ENCODE data around the gene PCDH15.

Gene PCDH15

GRCh38 chr10:53839440-53840039 is 961.5 kb downstream of the PCDH15 start:
- peak; percentile 19 for DNase-seq (ENCODE audit: low read depth, low spot score)
- H3K4me3 ChIP-seq (ENCODE audit: low read length), result no peak overlapping the region

DNA sequence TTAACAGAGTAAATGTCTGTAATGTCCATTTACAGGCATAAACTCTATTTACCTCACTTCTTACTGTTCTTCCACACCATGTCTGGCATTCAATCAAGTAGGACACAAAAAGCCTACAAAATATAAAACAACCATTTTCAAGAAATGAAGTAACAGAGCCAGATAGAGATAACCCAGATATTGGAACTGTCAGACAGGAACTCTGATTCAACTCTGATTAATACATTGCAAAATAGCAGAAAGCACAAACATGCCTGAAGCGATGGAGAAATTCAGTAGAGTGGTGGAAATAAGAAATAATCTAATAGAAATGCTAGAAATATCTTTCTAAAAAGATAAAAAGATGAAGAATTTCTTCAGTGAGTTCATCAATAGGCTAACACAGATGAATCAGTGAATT is 964.4 kb downstream of the PCDH15 start:
- no peak overlapping the region for H3K4me3 ChIP-seq (ENCODE audit: low read length)
- no peak for DNase-seq (ENCODE audit: low read depth, low spot score)

GRCh38 chr10:53833908-53834307 is 967.1 kb downstream of the PCDH15 start:
- no peak for DNase-seq (ENCODE audit: low read depth, low spot score)
- H3K4me3 ChIP-seq (ENCODE audit: low read length), result no peak overlapping the region

DNA sequence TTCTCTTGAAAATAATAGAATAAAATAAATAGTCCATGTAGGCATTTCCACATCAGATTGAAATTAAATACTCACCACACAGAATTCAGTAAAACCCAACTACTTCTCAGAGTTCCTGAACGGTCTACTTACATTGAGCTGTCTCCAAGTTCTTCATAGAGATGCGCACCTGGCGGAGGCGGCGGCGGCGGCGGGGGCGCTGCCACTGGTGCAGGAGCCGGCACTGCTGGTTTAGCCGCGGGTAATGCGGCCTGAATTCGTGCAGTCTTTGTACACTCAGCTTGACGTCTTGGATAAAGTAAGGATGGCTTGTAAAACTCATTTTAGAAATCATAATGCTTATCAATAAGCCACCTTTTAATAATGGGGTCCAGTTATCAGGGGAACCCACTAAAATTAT is 973.8 kb downstream of the PCDH15 start:
- no peak for DNase-seq (ENCODE audit: low read depth, low spot score)
- H3K4me3 ChIP-seq (ENCODE audit: low read length), result no peak overlapping the region

- no peak for DNase-seq (ENCODE audit: low read depth, low spot score)
- H3K4me3 ChIP-seq (ENCODE audit: low read length), result no peak overlapping the region
Measured at GRCh38 chr10:53808677-53809372, 992.2 kb downstream of the PCDH15 start.

DNA sequence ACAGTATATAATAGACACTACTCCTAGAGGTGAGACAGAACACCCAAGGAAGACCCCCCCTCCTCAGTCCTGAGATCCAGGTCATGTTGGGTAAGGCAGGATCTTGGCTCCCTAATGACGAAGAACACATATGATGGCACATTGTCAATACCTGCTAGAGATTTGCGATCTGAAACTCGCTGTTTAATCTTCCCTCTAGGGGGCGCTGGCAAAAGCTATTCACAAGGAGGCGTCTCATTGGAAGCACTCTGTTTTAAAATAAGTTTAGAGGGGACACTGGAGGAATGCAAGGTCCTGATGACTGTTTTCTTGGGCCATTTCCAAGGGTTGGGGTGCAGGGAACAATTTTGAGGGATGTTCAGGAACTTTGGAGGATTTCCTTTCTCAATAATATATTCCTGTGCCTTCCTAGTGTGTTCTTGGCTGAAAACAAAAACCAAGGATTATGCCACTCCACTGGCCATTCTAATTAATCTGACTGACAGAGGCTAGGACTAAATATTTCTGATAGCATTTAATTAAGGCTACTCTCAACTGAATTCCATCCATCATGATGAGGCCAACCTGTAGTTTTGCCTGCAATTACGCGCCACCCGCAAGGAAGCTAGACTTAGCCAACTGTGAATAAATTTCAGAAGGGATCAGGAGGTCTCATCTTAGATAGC is 1014.7 kb downstream of the PCDH15 start:
- DNase-seq (ENCODE audit: low read depth, low spot score), result peak; percentile 28
- no peak overlapping the region for H3K4me3 ChIP-seq (ENCODE audit: low read length)

DNA sequence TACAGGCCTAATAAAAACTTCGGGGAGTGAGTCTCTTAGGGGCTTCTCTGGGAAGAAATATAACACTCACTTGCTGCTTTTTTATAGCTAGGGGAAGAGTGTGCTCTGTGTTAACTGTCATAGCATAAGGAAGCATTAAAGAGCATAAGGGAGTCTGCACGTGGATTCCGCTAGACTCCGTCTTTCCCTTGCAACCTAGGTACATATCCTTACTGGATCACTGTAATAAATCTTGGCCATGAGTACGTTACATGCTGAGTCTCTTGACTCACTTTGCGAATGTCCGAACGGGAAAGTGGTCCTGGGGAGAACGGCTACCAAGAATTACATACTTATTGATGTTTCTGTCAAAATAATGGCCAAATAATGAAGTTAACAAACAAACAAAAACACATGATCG is 1029.3 kb downstream of the PCDH15 start:
- DNase-seq (ENCODE audit: low read depth, low spot score), result no peak

DNA sequence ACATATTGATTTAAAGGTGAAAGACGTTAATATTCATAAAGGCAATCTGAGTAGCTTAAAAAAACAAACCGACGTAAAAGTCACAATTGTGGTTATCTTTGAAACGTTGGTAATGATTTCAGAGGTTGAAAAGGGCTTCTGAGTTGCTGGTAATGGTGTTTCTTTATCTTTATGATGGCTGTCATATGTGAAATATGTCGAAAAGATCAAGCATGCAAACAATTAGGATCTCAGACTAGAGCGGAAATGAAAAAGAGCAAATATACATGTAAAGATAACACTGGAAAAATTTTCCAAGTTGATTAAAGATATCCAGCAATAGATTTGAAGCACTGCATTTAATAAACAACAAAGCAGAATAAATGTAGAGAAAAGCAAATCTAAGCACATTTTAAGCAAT is 1030.1 kb downstream of the PCDH15 start:
- DNase-seq (ENCODE audit: low read depth, low spot score), result no peak
- H3K4me3 ChIP-seq (ENCODE audit: low read length), result no peak overlapping the region

More for the DNA sequence above, 1029.3 kb downstream of the PCDH15 start:
- H3K4me3 ChIP-seq (ENCODE audit: low read length), result no peak overlapping the region

DNA sequence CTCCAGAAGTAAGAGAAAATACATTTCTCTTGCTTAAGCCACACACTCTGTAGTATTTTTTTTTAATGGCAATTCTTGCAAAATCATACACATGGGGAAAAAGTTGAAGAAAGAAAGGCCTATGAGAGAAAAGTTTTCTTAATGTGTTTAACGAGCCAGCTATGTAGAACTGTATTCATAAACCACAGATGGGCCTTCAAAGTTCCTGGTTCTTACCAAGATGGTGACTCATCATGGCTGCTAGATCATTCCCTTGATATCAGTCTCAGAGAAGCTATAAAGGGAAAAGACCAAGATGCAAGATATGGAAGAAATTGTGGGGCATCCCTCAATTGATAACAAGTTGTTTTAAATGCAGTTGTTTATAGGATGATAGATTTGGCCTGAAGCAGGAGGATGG is 1035.7 kb downstream of the PCDH15 start:
- DNase-seq (ENCODE audit: low read depth, low spot score), result no peak
- no peak overlapping the region for H3K4me3 ChIP-seq (ENCODE audit: low read length)

DNA sequence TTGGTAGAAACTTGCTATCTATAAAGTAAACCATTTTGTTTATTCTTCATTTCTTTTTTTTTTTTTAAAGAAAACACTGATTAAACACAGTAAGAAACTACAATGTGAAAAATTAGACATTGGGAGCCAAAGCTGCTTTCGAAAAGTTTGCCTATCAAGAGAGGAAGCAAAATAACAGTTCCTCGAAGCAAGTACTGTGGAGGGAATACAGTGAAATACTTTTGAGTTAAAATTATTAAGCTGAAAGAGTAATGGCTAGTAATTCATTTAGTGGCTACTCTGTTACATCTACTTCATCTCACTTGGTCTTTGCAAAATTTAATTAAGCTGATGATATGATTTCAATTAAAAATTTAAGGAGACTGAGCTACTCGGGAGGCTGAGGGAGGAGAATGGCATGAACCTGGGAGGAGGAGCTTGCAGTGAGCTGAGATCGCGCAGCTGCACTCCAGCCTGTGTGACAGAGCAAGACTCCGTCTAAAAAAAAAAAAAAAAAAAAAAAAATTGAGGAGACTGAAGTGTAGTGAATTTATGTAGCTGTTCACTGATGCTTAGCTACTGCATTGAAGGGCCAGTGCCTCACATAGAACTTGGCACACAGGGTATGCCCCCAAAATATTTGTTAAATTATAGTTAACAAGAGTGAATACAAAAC is 1046.3 kb downstream of the PCDH15 start:
- DNase-seq (ENCODE audit: low read depth, low spot score), result no peak
- no peak overlapping the region for H3K4me3 ChIP-seq (ENCODE audit: low read length)
